IPS-18a (cell line): Measurements from ENCODE around the gene ASTN2.

ENCODE experiments used
- H3K27ac ChIP-seq: one replicate; pipeline ENCODE4 v1.5.1; 2013; ENCODE audit warnings: low read length
- H3K27me3 ChIP-seq: one replicate; pipeline ENCODE4 v1.6.1; 2013; ENCODE audit warnings: mild to moderate bottlenecking, low read length; ENCODE audit not compliant: control insufficient read depth, insufficient read depth
- H3K36me3 ChIP-seq: one replicate; pipeline ENCODE4 v1.6.1; 2013; ENCODE audit warnings: low read depth, low read length; ENCODE audit not compliant: control insufficient read depth
- H3K4me1 ChIP-seq: one replicate; pipeline ENCODE4 v1.6.1; 2013; ENCODE audit warnings: low read depth, low read length; ENCODE audit not compliant: control insufficient read depth
- H3K4me3 ChIP-seq: one replicate; pipeline ENCODE4 v1.5.1; 2013; ENCODE audit warnings: low read length
- H3K9ac ChIP-seq: one replicate; pipeline ENCODE4 v1.6.1; 2013; ENCODE audit warnings: mild to moderate bottlenecking, low read length, moderate library complexity
- H3K9me3 ChIP-seq: one replicate; pipeline ENCODE4 v1.6.1; 2013; ENCODE audit warnings: low read depth, low read length; ENCODE audit not compliant: control insufficient read depth

ASTN2 gene

GRCh38 chr9:117359910-117360309, 54.9 kb downstream of the ASTN2 start:
- Histone ChIP-seq H3K9ac (no peak overlapping the region), H3K4me1 (peaks cover 3% of the 10 kb centered on the region), H3K27me3 (no peaks in the 10 kb centered on the region), H3K27ac (no peak overlapping the region), H3K4me3 (no peak overlapping the region), H3K9me3 (no peaks in the 10 kb centered on the region), H3K36me3 (no peaks in the 10 kb centered on the region)

- H3K36me3 ChIP-seq: no peaks in the 10 kb centered on the region
- H3K9me3 ChIP-seq: no peaks in the 10 kb centered on the region
- H3K9ac ChIP-seq: no peak overlapping the region
- H3K4me3 ChIP-seq: no peak overlapping the region
- H3K27me3 ChIP-seq: no peaks in the 10 kb centered on the region
- H3K27ac ChIP-seq: no peak overlapping the region
- H3K4me1 ChIP-seq: peaks cover 8% of the 10 kb centered on the region
Measured at GRCh38 chr9:117355542-117355941, 59.3 kb downstream of the ASTN2 start.

- Histone ChIP-seq H3K4me3 (no peak overlapping the region), H3K9me3 (no peaks in the 10 kb centered on the region), H3K27me3 (no peaks in the 10 kb centered on the region), H3K36me3 (no peaks in the 10 kb centered on the region), H3K27ac (no peak overlapping the region), H3K4me1 (peaks cover 8% of the 10 kb centered on the region), H3K9ac (no peak overlapping the region)
Measured at GRCh38 chr9:117354997-117355396, 59.9 kb downstream of the ASTN2 start.

GRCh38 chr9:117354244-117354847, 60.5 kb downstream of the ASTN2 start:
- H3K9me3 ChIP-seq: no peaks in the 10 kb centered on the region
- no peaks in the 10 kb centered on the region for H3K36me3 ChIP-seq
- H3K27me3 ChIP-seq: no peaks in the 10 kb centered on the region
- no peak overlapping the region for H3K27ac ChIP-seq
- H3K4me1 ChIP-seq: peaks cover 8% of the 10 kb centered on the region
- H3K4me3 ChIP-seq: no peak overlapping the region
- H3K9ac ChIP-seq: no peak overlapping the region

- no peaks in the 10 kb centered on the region for H3K36me3 ChIP-seq
- H3K27ac ChIP-seq: no peak overlapping the region
- H3K4me1 ChIP-seq: peaks cover 14% of the 10 kb centered on the region
- H3K9ac ChIP-seq: no peak overlapping the region
- no peaks in the 10 kb centered on the region for H3K27me3 ChIP-seq
- no peaks in the 10 kb centered on the region for H3K9me3 ChIP-seq
- H3K4me3 ChIP-seq: no peak overlapping the region
Measured at GRCh38 chr9:117344892-117345660, 69.8 kb downstream of the ASTN2 start.

- no peak overlapping the region for H3K4me3 ChIP-seq
- no peaks in the 10 kb centered on the region for H3K27me3 ChIP-seq
- H3K9me3 ChIP-seq: no peaks in the 10 kb centered on the region
- H3K4me1 ChIP-seq: peaks cover 14% of the 10 kb centered on the region
- no peak overlapping the region for H3K9ac ChIP-seq
- no peak overlapping the region for H3K27ac ChIP-seq
- no peaks in the 10 kb centered on the region for H3K36me3 ChIP-seq
Measured at GRCh38 chr9:117343427-117343826, 71.4 kb downstream of the ASTN2 start.

- no peaks in the 10 kb centered on the region for H3K9me3 ChIP-seq
- H3K27ac ChIP-seq: no peak overlapping the region
- no peak overlapping the region for H3K9ac ChIP-seq
- no peaks in the 10 kb centered on the region for H3K27me3 ChIP-seq
- no peaks in the 10 kb centered on the region for H3K36me3 ChIP-seq
- no peak overlapping the region for H3K4me3 ChIP-seq
- H3K4me1 ChIP-seq: peaks cover 14% of the 10 kb centered on the region
Measured at GRCh38 chr9:117341151-117341550, 73.7 kb downstream of the ASTN2 start.

GRCh38 chr9:117340422-117340821, 74.4 kb downstream of the ASTN2 start:
- H3K27me3 ChIP-seq: no peaks in the 10 kb centered on the region
- no peaks in the 10 kb centered on the region for H3K36me3 ChIP-seq
- no peak overlapping the region for H3K9ac ChIP-seq
- no peaks in the 10 kb centered on the region for H3K9me3 ChIP-seq
- H3K4me3 ChIP-seq: no peak overlapping the region
- peaks cover 13% of the 10 kb centered on the region for H3K4me1 ChIP-seq
- H3K27ac ChIP-seq: no peak overlapping the region

- Histone ChIP-seq H3K27ac (no peak overlapping the region), H3K4me1 (no peaks in the 10 kb centered on the region), H3K9me3 (no peaks in the 10 kb centered on the region), H3K4me3 (no peak overlapping the region), H3K9ac (no peak overlapping the region), H3K27me3 (no peaks in the 10 kb centered on the region), H3K36me3 (no peaks in the 10 kb centered on the region)
Measured at GRCh38 chr9:117335837-117336433, 78.9 kb downstream of the ASTN2 start.

- no peaks in the 10 kb centered on the region for H3K9me3 ChIP-seq
- H3K4me1 ChIP-seq: no peaks in the 10 kb centered on the region
- no peak overlapping the region for H3K4me3 ChIP-seq
- H3K27me3 ChIP-seq: no peaks in the 10 kb centered on the region
- no peaks in the 10 kb centered on the region for H3K36me3 ChIP-seq
- H3K9ac ChIP-seq: no peak overlapping the region
- no peak overlapping the region for H3K27ac ChIP-seq
Measured at GRCh38 chr9:117334101-117334500, 80.8 kb downstream of the ASTN2 start.

GRCh38 chr9:117325831-117326230, 89.0 kb downstream of the ASTN2 start:
- no peaks in the 10 kb centered on the region for H3K4me1 ChIP-seq
- no peaks in the 10 kb centered on the region for H3K36me3 ChIP-seq
- no peak overlapping the region for H3K4me3 ChIP-seq
- no peak overlapping the region for H3K27ac ChIP-seq
- H3K9ac ChIP-seq: no peak overlapping the region
- H3K9me3 ChIP-seq: no peaks in the 10 kb centered on the region
- H3K27me3 ChIP-seq: no peaks in the 10 kb centered on the region
